ENCODE measurements around the gene MPC1L.

GRCh38 chrX:40579900-40580536, 43.2 kb upstream of the MPC1L start:
- TF ChIP-seq POLR2AphosphoS5 (IDR thresholded peaks at IDR 0.05; ENCODE audit: low read depth, low read length) (no peak), PAX5 (IDR thresholded peaks at IDR 0.05; ENCODE audit: insufficient read depth, low read length, severe bottlenecking) (no peak), POLR2A (IDR thresholded peaks at IDR 0.05; ENCODE audit: low read depth, low read length) (no peak), POU2F2 (IDR thresholded peaks at IDR 0.05; ENCODE audit: low read depth, low read length) (no peak), SPI1 (IDR thresholded peaks at IDR 0.05; ENCODE audit: low read depth, low read length) (no peak), TAF1 (IDR thresholded peaks at IDR 0.05; ENCODE audit: low read depth, low read length) (no peak)
